ENCODE results near the gene FRRS1.
"Not testable (repeated sequence)": the region's sequence is repeated elsewhere in the genome, so short reads cannot be mapped to it uniquely, and the experiment has no call there.

FRRS1 gene, protein sequence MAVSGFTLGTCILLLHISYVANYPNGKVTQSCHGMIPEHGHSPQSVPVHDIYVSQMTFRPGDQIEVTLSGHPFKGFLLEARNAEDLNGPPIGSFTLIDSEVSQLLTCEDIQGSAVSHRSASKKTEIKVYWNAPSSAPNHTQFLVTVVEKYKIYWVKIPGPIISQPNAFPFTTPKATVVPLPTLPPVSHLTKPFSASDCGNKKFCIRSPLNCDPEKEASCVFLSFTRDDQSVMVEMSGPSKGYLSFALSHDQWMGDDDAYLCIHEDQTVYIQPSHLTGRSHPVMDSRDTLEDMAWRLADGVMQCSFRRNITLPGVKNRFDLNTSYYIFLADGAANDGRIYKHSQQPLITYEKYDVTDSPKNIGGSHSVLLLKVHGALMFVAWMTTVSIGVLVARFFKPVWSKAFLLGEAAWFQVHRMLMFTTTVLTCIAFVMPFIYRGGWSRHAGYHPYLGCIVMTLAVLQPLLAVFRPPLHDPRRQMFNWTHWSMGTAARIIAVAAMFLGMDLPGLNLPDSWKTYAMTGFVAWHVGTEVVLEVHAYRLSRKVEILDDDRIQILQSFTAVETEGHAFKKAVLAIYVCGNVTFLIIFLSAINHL

DNA sequence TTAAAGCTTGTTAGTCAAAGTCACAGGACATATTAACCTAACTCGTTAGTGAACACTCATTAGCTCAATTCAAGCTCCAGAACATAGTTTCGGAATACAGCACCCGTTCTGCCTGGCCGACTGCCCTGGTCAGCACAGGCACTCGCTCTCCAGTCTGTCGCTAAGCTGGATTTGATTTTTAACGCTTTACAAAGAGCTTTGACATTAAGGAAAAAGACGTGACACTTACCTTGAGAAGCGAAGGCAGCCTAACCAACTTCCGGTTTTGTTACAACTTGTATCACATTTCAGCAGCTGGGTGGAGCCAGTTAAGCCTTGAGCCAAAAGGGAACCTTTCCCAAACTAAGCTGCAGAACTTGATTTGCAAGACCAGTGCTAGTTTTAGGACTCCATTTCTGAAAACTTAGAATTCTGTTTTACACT lies at the start of gene FRRS1:
Gene FRRS1, minus strand, starts transcription at position 258 of the 423 bp plus-strand sequence. CDS start 17,867 bp downstream, outside the sequence.
- DNase-seq (ENCODE audit: low read depth in 2 of 2): peak in 1 of 2 donors; percentile 12

DNA sequence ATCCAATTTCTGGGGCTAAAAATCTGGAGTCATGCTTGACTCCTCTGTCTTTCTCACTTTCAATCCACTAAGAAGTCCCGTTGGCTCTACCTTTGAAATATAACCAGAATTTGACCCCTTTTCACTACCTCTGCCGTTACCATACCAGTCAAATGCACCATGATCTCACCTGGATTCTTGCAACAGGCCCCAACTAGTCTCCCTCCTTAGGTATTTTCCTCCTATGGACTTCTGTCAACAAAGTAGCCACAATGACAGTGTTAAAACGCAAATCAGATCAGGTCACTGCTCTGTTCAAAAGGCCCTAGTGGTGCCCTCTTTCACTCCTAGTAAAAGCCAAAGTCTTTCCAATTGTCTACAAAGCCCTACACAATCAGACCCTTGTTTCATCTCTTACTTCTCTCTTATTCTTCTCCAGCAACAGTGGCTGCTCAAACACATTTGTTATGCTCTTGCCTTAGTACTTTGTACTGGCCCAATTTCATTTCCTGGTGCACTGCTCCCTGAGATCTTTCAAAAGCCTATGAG lies 48.0 kb upstream of the FRRS1 start:
- no peak for DNase-seq (ENCODE audit: low read depth in 2 of 2)

DNA sequence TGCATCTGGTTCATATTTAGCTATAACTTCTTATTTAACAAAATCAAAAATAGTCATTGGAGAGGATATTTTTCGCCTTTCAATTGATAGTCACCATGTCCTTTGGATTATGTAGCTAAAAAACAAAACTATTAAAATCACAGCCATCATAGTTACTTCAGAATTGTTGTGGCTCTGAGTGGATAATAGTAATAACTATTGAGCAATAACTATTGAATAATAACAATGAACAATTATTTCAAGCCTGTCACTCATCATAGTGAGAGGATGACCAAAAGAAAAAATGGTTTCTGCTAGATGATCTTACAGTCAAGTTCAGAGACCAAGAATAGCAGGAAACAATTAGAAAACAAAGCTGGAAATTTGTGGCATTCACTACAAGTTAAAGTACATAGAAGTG lies 45.3 kb upstream of the FRRS1 start:
- DNase-seq (ENCODE audit: low read depth in 2 of 2): no peak

DNA sequence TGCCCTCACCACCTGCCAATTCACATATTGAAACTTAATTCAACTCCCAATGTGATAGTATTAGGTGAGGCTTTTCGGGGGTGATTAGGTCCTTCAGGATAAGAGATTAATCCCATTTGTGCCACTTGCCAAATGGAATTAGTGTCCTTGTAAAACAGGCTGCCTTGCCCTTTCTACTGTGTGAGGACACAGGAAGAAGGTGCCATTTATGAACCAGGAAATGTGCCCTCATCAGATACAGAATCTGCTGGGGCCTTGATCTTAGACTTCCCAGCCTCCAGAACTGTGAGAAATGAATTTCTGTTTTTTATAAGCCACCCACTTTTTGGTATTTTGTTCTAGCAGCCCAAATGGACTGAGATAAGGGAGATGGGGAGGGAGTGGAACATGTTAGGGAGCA lies 44.6 kb upstream of the FRRS1 start:
- DNase-seq (ENCODE audit: low read depth in 2 of 2): no peak

DNA sequence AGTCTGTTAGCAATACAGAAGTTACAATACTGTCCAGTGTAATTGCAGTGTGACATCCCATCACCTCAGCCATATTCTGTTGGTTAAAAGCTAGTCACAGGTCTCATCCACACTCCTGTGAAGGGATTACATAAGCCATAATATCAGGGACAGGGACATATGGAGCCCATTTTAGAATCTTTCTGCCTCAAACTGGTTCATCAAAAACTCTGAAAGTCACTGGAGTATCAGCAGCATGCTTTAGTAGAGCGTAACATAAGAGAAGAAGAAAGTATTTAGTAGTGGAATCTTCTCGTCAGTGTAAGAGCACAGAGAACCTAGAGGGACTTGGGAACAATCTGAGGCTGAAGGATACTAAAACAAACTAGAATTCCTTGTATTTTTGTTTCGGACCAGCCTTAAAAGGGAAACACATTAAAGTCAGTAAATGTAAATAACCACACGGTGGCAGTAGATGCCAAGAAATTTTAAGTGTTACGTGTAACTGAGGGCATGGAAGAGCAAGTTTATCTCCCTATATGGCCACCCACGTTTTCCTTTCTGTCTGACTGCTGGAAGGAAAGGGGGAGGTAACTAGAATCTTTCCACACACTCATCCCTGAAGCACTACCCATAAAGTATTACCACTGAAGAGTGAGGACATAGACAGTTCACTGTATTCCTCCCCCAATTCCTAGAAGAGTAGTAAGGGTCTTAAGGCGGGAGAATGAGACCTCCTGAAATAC lies 42.1 kb upstream of the FRRS1 start:
- no peak for DNase-seq (ENCODE audit: low read depth in 2 of 2)

DNA sequence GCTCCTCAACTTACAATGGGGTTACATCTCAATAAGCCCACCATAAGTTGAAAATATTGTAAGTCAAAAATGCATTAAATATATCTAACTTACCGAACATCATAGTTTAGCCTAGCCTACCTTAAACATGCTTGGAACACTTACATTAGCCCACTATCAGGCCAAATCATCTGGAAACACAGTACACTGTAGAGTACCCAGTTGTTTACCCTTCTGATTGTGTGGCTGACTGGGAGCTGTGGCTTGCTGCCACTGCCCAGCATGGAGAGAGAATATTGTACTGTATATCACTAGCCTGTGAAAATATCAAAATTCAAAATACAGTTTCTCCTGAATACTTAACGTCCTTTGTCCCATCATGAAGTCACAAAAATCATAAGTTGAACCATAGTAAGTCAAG lies 40.4 kb upstream of the FRRS1 start:
- DNase-seq (ENCODE audit: low read depth in 2 of 2): no peak

DNA sequence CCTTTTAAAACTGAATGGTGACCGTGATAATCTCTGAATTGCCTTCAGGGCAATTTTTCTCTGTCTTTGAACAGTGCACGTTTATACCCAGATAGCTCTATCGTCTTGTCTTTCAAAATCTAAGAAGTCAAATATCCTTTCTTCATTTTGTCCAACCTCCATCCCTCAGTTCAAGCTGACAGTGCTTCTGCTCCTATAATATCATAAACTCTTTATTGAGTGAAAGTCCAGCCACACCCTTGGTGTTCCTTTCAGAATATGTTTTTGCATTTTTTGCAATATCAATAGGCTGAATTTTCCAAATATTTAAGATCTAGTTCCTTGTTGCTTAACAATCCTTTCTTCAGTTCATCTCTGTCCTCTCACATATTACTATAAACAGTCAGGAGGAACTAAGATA lies 35.1 kb upstream of the FRRS1 start:
- no peak for DNase-seq (ENCODE audit: low read depth in 2 of 2)

DNA sequence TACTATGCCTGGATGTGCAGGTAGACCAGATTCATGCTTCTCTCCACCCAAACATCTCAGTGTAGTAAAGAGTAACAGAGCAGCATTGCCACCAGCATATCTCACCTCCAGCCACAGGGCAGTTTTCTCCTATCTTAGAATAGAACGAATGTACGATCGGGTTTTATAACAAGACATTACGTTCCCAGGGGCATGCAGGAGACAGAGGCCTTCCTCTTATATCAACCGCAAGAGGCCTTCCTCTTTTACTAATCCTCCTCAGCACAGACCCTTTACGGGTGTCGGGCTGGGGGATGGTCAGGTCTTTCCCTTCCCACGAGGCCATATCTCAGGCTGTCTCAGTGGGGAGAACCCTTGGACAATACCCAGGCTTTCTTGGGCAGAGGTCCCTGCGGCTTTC lies 27.4 kb upstream of the FRRS1 start:
- not testable (repeated sequence) for DNase-seq (ENCODE audit: low read depth in 2 of 2)

DNA sequence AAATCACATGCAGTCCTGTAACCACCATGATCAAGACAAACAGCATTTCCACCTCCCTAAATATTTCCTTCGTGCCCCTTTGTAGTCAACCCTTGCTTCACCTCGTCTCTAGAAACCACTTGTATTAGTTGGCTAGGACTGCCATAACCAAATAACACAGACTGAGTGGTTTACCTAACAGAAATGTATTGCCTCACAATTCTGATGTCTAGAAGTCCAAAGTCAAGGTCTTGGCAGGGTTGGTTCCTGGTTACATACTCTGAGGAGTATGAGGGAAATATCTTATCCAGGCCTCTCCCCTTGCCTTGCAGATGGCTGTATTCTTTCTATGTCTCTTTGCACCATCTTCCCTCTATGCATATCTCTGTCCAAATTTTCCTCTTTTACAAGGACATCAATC lies 23.3 kb upstream of the FRRS1 start:
- DNase-seq (ENCODE audit: low read depth in 2 of 2): no peak

DNA sequence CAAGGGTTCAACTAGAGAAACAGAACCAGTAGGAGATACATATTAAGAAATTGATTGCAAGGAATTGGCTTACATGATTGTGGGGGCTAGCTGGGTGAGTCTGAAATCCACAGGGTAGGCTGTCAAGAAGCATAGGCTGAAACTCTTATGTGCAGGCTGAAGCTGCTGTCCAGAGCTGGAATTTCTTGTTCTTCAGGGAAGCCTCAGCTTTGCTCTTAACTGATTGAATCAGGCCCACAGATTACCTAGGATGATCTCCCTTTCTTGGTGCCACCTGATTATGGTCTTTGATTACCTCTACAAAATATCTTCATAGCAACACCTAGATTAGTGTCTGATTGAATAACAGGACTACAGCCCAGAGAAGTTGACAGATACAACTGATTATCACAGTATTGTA lies 22.5 kb upstream of the FRRS1 start:
- no peak for DNase-seq (ENCODE audit: low read depth in 2 of 2)

DNA sequence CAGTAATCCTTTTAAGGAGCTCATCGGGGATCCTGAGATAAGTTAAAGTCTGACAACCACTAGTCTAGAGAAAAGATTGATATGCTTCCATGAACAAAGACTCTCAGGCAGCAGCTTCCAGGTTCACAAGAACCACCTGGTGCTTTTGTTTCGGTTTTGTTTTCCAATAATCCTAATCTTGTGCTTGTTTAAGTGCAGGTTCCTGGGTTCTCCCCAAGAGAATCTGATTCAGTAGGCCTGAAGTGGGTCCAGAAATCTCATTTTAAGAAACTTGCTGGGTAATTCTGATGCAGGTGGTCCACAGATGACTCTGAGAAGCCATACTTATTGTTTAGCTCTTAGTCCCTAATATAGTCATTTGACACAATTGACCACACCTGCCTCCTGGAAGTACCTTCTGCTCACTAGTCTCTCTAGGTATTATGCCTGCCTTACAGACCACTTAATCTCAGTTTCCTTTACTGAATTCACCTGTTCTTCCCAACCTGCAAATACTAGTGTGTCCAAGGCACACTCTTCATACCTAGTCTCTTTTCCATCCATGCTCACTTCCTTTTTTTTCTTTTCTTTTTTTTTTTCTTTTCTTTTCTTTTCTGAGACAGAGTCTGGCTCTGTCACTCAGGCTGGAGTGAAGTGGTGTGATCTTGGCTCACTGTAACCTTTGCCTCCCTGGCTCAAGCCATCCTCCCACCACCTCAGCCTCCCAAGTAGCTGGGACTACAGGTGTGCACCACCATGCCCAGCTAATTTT lies 20.5 kb upstream of the FRRS1 start:
- no peak for DNase-seq (ENCODE audit: low read depth in 2 of 2)

DNA sequence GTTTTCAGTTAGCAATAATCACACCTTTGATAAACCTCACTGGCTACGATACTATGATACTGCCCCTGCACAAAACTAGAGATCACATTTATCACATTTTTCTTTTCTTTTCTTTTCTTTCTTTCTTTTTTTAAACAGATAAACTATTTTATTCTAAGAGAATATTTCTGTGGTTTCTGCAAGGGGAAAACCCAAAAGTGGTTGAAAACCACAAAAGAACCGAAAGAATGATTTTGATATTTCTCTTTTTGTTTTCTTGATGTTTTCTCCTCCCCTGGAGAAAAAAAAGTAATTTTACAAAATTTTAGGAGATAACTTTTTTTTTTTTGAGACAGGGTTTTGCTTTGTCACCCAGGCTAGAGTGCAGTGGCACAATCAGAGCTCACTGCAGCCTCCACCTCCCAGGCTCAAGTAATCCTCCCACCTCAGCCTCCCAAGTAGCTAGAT lies 18.4 kb upstream of the FRRS1 start:
- DNase-seq (ENCODE audit: low read depth in 2 of 2): no peak

DNA sequence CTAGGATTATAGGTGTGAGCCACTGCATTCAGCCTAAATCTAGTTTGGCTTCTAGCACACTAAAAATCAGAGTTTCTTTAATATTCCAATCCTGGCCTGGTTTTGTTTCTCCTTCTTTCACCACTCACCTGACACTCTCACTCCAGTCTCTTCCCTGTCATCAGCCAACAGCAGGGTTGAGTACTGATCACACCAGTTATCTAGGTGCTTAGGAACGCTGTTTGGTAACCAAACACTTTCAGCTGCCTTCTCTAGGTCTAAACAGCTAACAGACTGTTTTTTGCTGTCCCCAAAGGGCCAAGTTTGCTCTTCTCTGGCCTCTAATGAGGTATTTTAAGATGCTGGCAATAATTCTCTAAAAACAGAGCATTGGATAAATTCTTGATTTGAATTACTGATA lies 17.7 kb upstream of the FRRS1 start:
- DNase-seq (ENCODE audit: low read depth in 2 of 2): no peak

DNA sequence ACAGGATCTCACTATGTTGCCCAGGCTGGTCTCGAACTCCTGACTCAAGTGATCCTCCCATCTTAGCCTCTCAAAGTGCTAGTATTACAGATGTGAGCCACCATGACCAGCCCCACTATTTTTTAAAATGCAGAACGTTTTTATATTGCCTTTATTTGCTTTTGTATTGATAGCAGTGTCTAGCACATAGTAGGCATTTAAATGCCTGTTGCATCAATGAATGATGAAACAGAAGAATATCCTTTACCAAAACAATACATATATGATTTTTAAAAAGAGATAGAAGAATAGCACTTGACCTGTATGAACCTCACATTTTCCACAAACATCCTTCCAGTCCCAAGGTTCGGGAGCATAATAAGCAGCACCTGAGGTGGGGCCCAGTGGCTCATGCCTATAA lies 16.5 kb upstream of the FRRS1 start:
- no peak for DNase-seq (ENCODE audit: low read depth in 2 of 2)

DNA sequence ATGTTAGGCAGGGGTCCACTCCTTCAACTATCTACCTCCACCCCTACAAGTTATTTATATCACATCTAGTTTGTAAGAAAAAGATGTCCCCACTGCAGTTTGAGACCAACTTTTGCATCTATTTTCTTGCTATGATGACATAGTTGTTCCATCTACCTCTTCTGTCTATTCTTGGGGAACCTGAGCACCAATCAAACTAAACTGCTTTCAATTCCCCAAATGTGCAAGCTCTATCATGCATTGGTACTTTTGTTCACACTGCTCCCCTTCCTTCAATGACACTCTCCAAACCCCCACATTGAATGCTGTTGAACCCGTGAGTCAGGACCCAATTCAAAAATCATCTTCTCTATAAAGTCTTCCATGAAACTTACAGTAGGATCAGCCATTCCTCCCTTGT lies 16.0 kb upstream of the FRRS1 start:
- no peak for DNase-seq (ENCODE audit: low read depth in 2 of 2)

DNA sequence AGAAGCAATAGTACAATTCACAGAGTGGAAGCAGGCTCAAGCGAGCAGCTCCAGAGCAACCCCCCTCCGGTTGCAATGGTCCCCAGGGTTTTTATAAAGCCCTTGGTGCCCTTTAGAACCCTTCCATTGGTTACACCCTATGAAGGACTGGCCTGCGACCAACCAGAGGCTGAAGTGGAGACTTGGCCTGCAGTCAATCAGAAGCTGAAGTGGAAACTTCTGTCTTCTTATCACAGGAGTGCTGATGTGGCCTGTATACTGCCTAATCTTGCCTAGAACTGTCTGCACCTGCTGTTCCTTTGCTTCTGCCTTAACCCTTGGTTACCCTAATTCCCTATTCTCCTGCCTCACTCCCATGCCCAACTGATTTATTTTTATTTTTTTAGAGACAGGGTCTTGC lies 15.4 kb upstream of the FRRS1 start:
- no peak for DNase-seq (ENCODE audit: low read depth in 2 of 2)

DNA sequence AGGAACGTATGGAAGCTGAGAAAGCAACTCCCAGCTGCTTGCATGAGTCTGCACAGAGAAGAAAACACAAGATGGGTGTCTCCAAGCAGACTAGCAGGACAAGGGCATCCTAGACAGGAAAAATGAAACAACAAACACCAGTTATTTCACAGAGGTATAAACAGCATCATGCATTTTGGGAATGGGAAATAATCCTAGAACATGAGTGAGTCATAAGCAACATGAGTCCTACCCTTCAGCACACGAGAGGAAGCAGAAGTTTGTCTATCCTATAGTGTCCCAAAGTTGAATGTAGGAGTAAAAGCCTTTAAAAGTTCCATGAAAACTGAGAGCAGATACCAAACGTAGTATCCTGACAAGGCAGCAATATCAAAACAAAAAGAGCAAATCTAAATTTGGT lies 11.3 kb upstream of the FRRS1 start:
- DNase-seq (ENCODE audit: low read depth in 2 of 2): no peak

DNA sequence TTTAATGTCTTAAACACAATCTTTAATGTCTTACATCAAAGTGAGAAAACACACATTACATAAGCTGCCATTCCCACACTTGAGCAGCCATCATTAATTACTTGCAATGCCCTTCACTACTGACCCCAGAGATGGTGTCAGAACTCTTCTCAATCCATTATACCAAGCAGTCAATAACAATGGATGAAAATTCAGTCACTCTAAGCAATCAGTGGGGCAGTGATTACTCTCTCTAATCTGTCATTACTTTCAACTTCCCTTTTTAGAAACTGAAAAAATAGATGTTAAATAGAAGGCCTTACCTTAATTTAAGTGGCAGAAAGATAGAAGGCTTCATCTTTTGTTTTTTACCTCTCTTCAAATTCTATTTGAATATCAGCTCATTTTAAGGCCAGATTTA lies 9.7 kb upstream of the FRRS1 start:
- no peak for DNase-seq (ENCODE audit: low read depth in 2 of 2)

DNA sequence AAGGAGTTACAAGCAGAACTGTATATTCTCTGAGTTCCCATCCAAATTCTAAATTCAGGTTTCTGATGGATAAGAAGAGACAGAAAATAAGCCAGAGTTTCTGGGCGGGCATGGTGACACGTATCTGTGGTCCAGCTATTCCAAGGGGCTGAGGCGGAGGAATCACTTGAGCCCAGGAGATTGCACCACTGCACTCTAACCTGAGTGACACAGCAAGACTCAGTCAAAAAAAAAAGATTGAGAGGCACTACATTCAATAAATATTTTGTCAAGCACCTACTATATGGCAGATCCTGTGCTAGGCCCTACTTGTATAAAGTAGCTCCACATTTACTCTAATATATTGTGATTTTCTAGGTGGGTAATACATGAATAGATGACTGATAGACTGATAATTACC lies 6.4 kb upstream of the FRRS1 start:
- DNase-seq (ENCODE audit: low read depth in 2 of 2): no peak

DNA sequence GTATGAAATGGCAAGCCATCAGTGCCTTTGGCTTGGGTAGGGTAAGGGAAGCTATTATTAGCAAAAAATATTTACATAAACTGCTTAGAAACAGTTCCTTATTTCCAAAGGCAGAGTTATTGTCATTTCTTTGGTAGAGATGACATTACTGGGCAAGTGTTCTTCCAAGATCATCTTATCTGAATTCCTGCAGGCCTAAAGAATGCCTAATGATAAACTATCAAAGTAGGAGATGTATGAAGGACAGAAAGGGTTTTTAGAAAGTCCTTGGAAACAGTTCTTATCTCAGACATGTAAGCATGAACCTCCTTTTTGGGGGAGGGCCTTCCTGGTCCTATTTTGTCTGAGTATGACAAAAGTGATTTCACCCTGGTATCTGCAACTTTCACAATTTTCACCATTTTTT lies 5.1 kb upstream of the FRRS1 start:
- no peak for DNase-seq (ENCODE audit: low read depth in 2 of 2)

DNA sequence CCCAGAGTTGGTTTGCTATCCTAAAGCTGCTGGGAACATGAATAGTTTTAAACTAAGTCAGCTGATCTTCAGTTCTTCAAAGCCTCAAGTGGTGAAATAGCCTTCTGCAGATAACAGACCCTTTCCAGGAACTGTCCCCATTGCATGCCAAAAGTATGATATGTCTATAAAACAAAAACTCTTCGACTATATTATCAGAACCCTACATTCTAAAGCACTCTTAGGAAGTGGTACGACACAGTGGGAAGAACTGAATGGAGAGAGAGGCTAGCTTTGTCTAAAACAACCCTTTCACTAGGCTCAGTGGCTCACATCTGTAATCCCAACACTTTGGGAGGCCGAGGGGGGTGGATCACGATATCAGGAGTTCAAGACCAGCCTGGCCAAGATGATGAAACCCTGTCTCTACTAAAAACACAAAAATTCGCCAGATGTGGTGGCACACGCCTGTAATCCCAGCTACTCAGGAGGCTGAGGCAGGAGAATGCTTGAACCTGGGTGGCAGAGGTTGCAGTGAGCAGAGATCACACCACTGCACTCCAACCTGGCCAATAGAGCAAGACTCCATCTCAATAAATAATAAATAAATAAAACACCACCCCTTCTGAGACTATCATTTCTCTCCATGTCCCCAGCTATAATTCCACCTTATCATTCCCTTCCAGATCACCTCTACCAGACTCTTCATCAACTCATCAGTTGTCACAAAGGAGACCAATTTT lies 2.2 kb upstream of the FRRS1 start:
- DNase-seq (ENCODE audit: low read depth in 2 of 2): no peak

All from stimulated activated CD8-positive, alpha-beta memory T cell treated with anti-CD3 and anti-CD28 coated beads, Interleukin-2, amount 100 ng/mL, for 48 hours (primary cell).